GM23338 (cell line): ENCODE data around the gene SFI1. TPM values are rescaled to one million over a fixed set of nuclear protein-coding genes. Genes with fewer than 3 reads are reported as not detected.

Experiments
- ATAC-seq: fragments of 200-7000 bp; cut with Tn5 transposase; 3 replicates; pipeline ENCODE4 v1.9.1; 2020
- DNase-seq: peaks from one replicate; pipeline ENCODE4 v3.0.0-alpha.2; 2015; ENCODE audit warnings: low spot score
- H2AFZ ChIP-seq: fragments of 200-600 bp; sonication (generic); 2 replicates; pipeline ENCODE4 v1.8.0; 2016; ENCODE audit warnings: antibody characterized with exemption, mild to moderate bottlenecking, moderate library complexity
- H3F3A ChIP-seq: fragments of 200-600 bp; sonication (generic); replicated peaks from 2 replicates; pipeline ENCODE4 v1.8.0; 2017; ENCODE audit warnings: antibody characterized with exemption, mixed run types, low read depth
- H3K27ac ChIP-seq: fragments of 200-600 bp; sonication (generic); 2 replicates; pipeline ENCODE4 v1.6.1; 2016; ENCODE audit warnings: low read depth
- H3K27me3 ChIP-seq: fragments of 200-600 bp; sonication (generic); 2 replicates; pipeline ENCODE4 v1.8.0; 2016; ENCODE audit warnings: mild to moderate bottlenecking, mixed run types, moderate library complexity; ENCODE audit not compliant: insufficient read depth
- H3K36me3 ChIP-seq: fragments of 200-600 bp; sonication (generic); 2 replicates; pipeline ENCODE4 v1.8.0; 2016; ENCODE audit warnings: mild to moderate bottlenecking; ENCODE audit not compliant: insufficient read depth
- H3K4me1 ChIP-seq: fragments of 200-600 bp; sonication (generic); 2 replicates; pipeline ENCODE4 v1.8.0; 2016; ENCODE audit warnings: mild to moderate bottlenecking, moderate library complexity; ENCODE audit not compliant: insufficient read depth
- H3K4me2 ChIP-seq: fragments of 200-600 bp; sonication (generic); 2 replicates; pipeline ENCODE4 v1.7.1; 2017; ENCODE audit warnings: mixed run types
- H3K4me3 ChIP-seq: fragments of 200-600 bp; sonication (generic); 2 replicates; pipeline ENCODE4 v1.6.1; 2016; ENCODE audit warnings: mixed run types
- H3K79me2 ChIP-seq: fragments of 200-600 bp; sonication (generic); replicated peaks from 2 replicates; pipeline ENCODE4 v1.8.0; 2017; ENCODE audit warnings: mild to moderate bottlenecking; ENCODE audit not compliant: insufficient read depth
- H3K9me2 ChIP-seq: fragments of 200-600 bp; sonication (generic); 2 replicates; pipeline ENCODE4 v1.8.0; 2017; ENCODE audit not compliant: insufficient read depth
- H4K20me1 ChIP-seq: fragments of 200-600 bp; sonication (generic); replicated peaks from 2 replicates; pipeline ENCODE4 v1.8.0; 2017; ENCODE audit warnings: mild to moderate bottlenecking; ENCODE audit not compliant: insufficient read depth
- H3K27ac Mint-ChIP-seq: 2 replicates; pipeline ENCODE4 v1.8.0; 2020; ENCODE audit warnings: inconsistent platforms, mild to moderate bottlenecking, moderate library complexity, mixed read lengths
- H3K27me3 Mint-ChIP-seq: 3 replicates; pipeline ENCODE4 v1.8.0; 2022; ENCODE audit warnings: low read depth, mild to moderate bottlenecking, moderate library complexity, mixed read lengths, inconsistent platforms; ENCODE audit not compliant: insufficient read depth, poor library complexity
- H3K36me3 Mint-ChIP-seq: 3 replicates; pipeline ENCODE4 v1.8.0; 2021; ENCODE audit warnings: low read depth, mild to moderate bottlenecking, inconsistent platforms, moderate library complexity, mixed read lengths
- H3K4me1 Mint-ChIP-seq: 3 replicates; pipeline ENCODE4 v1.8.0; 2020; ENCODE audit warnings: mild to moderate bottlenecking, inconsistent platforms, mixed read lengths
- H3K4me3 Mint-ChIP-seq: 3 replicates; pipeline ENCODE4 v1.8.0; 2021; ENCODE audit warnings: moderate library complexity, mild to moderate bottlenecking, inconsistent platforms, mixed read lengths
- H3K9me3 Mint-ChIP-seq: 3 replicates; pipeline ENCODE4 v1.8.0; 2020; ENCODE audit warnings: moderate library complexity, mild to moderate bottlenecking, inconsistent platforms, mixed read lengths
- CREB1 ChIP-seq: fragments of 250-450 bp; sonication (Bioruptor Pico); IDR thresholded peaks from 2 replicates; pipeline ENCODE4 v1.5.0; 2020; ENCODE audit warnings: low read depth, mild to moderate bottlenecking, moderate library complexity
- EZH2 ChIP-seq: fragments of 200-600 bp; sonication (generic); IDR thresholded peaks from one replicate; pipeline ENCODE4 v1.8.0; 2017; ENCODE audit warnings: antibody characterized with exemption, mild to moderate bottlenecking, low read depth; ENCODE audit not compliant: unreplicated experiment
- EZH2phosphoT487 ChIP-seq: fragments of 200-600 bp; sonication (generic); IDR thresholded peaks from one replicate; pipeline ENCODE4 v1.8.1; 2018; ENCODE audit warnings: antibody characterized with exemption; ENCODE audit not compliant: unreplicated experiment
- JUNB ChIP-seq: IDR thresholded peaks from one replicate; pipeline ENCODE4 v1.6.1; 2016; ENCODE audit warnings: antibody characterized with exemption; ENCODE audit not compliant: unreplicated experiment
- NANOG ChIP-seq: IDR thresholded peaks from 2 replicates; pipeline ENCODE4 v1.6.1; 2016; ENCODE audit warnings: antibody characterized with exemption, borderline replicate concordance
- POLR2AphosphoS5 ChIP-seq: IDR thresholded peaks from 2 replicates; pipeline ENCODE4 v1.6.1; 2016; ENCODE audit warnings: antibody characterized with exemption, low read depth
- ZNF114 ChIP-seq: fragments of 250-450 bp; sonication (Bioruptor Pico); IDR thresholded peaks from 2 replicates; pipeline ENCODE4 v1.5.0; 2020; ENCODE audit warnings: mild to moderate bottlenecking, moderate library complexity
- ZNF331 ChIP-seq: fragments of 250-450 bp; sonication (Bioruptor Pico); IDR thresholded peaks from 2 replicates; pipeline ENCODE4 v1.5.0; 2020; ENCODE audit warnings: low read depth, mild to moderate bottlenecking, moderate library complexity
- polyA plus RNA-seq: library from polyadenylated mRNA; unstranded; fragments of >200 nt; fragmentation: Nextera tagmentation; extraction: Ambion mirVana; gene quantifications from 2 replicates; pipeline ENCODE4 v1.2.1, GENCODE V29; 2016
- total RNA-seq: library from RNA; depleted of rRNA; stranded (reverse); fragments of >200 nt; shearing (Covaris generic); gene quantifications from 2 replicates; pipeline ENCODE4 v1.2.3, GENCODE V29; 2014
- TF ChIP-seq, protein P1 (sequence below): IDR thresholded peaks from 2 replicates; pipeline ENCODE4 v1.6.1; 2016; ENCODE audit warnings: antibody characterized with exemption
- TF ChIP-seq, protein P2 (sequence below): fragments of 250-450 bp; sonication (Bioruptor Pico); IDR thresholded peaks from 2 replicates; pipeline ENCODE4 v1.5.0; 2020; ENCODE audit warnings: mild to moderate bottlenecking, moderate library complexity
- TF ChIP-seq, protein P3 (sequence below): IDR thresholded peaks from one replicate; pipeline ENCODE4 v1.6.1; 2018; ENCODE audit warnings: antibody characterized with exemption; ENCODE audit not compliant: unreplicated experiment

Gene SFI1
- total and polyA plus RNA-seq, 2 experiments from 2014 or later = 16.7 to 25.6 TPM

DNA sequence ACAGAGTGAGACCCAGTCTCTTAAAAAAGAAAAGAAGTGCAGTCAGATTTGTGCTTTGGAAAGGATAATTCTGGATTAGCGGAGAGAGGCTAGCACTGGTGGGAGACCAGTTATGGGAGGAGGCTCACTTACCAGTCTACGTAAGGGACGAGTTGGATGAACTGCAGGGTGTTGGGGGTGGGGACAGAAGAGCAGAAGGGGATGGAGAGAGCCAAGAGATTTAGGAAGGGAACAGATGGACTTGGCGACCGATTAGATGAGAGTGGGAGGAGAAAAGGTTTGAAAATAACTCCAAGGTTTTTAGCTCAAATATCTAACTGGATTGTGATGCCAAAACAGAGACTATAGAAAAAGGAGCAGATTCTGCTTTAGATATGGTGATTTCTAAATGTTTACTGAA is 81.4 kb downstream of the SFI1 start:
- no peak for DNase-seq
- no peaks in the 10 kb centered on the region for H3K4me1 ChIP-seq
- Mint-ChIP-seq H3K9me3 (no peaks in the 10 kb centered on the region), H3K27me3 (no peaks in the 10 kb centered on the region), H3K27ac (no peak overlapping the region), H3K4me1 (no peaks in the 10 kb centered on the region; the same call in 2 of the 3 replicates), H3K36me3 (peaks cover 5% of the 10 kb centered on the region; the same call in 2 of the 3 replicates), H3K4me3 (no peak overlapping the region)
- H2AFZ ChIP-seq = no peak overlapping the region
- H3K27me3 ChIP-seq = no peaks in the 10 kb centered on the region
- no peak overlapping the region for H3K27ac ChIP-seq
- no peak overlapping the region for H3K4me3 ChIP-seq
- no peak for ATAC-seq
- no peaks in the 10 kb centered on the region for H3K79me2 ChIP-seq
- no peak for TF ChIP-seq CREB1 (CRISPR knock-in tag)
- TF ChIP-seq ZNF114 (CRISPR knock-in tag) = no peak
- TF ChIP-seq EZH2phosphoT487 = no peak
- TF ChIP-seq, protein P1, sequence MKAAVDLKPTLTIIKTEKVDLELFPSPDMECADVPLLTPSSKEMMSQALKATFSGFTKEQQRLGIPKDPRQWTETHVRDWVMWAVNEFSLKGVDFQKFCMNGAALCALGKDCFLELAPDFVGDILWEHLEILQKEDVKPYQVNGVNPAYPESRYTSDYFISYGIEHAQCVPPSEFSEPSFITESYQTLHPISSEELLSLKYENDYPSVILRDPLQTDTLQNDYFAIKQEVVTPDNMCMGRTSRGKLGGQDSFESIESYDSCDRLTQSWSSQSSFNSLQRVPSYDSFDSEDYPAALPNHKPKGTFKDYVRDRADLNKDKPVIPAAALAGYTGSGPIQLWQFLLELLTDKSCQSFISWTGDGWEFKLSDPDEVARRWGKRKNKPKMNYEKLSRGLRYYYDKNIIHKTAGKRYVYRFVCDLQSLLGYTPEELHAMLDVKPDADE = no peak
- no peak for TF ChIP-seq JUNB
- TF ChIP-seq EZH2 = no peak
- TF ChIP-seq, protein P2, sequence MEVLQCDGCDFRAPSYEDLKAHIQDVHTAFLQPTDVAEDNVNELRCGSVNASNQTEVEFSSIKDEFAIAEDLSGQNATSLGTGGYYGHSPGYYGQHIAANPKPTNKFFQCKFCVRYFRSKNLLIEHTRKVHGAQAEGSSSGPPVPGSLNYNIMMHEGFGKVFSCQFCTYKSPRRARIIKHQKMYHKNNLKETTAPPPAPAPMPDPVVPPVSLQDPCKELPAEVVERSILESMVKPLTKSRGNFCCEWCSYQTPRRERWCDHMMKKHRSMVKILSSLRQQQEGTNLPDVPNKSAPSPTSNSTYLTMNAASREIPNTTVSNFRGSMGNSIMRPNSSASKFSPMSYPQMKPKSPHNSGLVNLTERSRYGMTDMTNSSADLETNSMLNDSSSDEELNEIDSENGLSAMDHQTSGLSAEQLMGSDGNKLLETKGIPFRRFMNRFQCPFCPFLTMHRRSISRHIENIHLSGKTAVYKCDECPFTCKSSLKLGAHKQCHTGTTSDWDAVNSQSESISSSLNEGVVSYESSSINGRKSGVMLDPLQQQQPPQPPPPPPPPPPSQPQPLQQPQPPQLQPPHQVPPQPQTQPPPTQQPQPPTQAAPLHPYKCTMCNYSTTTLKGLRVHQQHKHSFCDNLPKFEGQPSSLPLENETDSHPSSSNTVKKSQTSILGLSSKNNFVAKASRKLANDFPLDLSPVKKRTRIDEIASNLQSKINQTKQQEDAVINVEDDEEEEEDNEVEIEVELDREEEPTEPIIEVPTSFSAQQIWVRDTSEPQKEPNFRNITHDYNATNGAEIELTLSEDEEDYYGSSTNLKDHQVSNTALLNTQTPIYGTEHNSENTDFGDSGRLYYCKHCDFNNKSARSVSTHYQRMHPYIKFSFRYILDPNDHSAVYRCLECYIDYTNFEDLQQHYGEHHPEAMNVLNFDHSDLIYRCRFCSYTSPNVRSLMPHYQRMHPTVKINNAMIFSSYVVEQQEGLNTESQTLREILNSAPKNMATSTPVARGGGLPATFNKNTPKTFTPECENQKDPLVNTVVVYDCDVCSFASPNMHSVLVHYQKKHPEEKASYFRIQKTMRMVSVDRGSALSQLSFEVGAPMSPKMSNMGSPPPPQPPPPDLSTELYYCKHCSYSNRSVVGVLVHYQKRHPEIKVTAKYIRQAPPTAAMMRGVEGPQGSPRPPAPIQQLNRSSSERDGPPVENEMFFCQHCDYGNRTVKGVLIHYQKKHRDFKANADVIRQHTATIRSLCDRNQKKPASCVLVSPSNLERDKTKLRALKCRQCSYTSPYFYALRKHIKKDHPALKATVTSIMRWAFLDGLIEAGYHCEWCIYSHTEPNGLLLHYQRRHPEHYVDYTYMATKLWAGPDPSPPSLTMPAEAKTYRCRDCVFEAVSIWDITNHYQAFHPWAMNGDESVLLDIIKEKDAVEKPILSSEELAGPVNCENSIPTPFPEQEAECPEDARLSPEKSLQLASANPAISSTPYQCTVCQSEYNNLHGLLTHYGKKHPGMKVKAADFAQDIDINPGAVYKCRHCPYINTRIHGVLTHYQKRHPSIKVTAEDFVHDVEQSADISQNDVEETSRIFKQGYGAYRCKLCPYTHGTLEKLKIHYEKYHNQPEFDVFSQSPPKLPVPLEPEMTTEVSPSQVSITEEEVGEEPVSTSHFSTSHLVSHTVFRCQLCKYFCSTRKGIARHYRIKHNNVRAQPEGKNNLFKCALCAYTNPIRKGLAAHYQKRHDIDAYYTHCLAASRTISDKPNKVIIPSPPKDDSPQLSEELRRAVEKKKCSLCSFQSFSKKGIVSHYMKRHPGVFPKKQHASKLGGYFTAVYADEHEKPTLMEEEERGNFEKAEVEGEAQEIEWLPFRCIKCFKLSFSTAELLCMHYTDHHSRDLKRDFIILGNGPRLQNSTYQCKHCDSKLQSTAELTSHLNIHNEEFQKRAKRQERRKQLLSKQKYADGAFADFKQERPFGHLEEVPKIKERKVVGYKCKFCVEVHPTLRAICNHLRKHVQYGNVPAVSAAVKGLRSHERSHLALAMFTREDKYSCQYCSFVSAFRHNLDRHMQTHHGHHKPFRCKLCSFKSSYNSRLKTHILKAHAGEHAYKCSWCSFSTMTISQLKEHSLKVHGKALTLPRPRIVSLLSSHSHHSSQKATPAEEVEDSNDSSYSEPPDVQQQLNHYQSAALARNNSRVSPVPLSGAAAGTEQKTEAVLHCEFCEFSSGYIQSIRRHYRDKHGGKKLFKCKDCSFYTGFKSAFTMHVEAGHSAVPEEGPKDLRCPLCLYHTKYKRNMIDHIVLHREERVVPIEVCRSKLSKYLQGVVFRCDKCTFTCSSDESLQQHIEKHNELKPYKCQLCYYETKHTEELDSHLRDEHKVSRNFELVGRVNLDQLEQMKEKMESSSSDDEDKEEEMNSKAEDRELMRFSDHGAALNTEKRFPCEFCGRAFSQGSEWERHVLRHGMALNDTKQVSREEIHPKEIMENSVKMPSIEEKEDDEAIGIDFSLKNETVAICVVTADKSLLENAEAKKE (CRISPR knock-in tag) = no peak
- TF ChIP-seq ZNF331 (CRISPR knock-in tag) = no peak
- TF ChIP-seq NANOG = no peak
- no peak for TF ChIP-seq POLR2AphosphoS5
- TF ChIP-seq, protein P3, sequence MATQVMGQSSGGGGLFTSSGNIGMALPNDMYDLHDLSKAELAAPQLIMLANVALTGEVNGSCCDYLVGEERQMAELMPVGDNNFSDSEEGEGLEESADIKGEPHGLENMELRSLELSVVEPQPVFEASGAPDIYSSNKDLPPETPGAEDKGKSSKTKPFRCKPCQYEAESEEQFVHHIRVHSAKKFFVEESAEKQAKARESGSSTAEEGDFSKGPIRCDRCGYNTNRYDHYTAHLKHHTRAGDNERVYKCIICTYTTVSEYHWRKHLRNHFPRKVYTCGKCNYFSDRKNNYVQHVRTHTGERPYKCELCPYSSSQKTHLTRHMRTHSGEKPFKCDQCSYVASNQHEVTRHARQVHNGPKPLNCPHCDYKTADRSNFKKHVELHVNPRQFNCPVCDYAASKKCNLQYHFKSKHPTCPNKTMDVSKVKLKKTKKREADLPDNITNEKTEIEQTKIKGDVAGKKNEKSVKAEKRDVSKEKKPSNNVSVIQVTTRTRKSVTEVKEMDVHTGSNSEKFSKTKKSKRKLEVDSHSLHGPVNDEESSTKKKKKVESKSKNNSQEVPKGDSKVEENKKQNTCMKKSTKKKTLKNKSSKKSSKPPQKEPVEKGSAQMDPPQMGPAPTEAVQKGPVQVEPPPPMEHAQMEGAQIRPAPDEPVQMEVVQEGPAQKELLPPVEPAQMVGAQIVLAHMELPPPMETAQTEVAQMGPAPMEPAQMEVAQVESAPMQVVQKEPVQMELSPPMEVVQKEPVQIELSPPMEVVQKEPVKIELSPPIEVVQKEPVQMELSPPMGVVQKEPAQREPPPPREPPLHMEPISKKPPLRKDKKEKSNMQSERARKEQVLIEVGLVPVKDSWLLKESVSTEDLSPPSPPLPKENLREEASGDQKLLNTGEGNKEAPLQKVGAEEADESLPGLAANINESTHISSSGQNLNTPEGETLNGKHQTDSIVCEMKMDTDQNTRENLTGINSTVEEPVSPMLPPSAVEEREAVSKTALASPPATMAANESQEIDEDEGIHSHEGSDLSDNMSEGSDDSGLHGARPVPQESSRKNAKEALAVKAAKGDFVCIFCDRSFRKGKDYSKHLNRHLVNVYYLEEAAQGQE = no peak
- H3K9me2 ChIP-seq = no peaks in the 10 kb centered on the region
- H3K36me3 ChIP-seq = no peaks in the 10 kb centered on the region; the same call in 1 of the 2 replicates
- no peaks in the 10 kb centered on the region for H3F3A ChIP-seq
- no peak overlapping the region for H3K4me2 ChIP-seq
- H4K20me1 ChIP-seq = no peaks in the 10 kb centered on the region; the same call in none of the 2 replicates
